RKO (cell line): ENCODE results near the gene HSBP1.
A peak's percentile ranks its signal among the peaks of the same experiment; 100 is the strongest.

ENCODE experiments used
- DNase-seq: peaks from one replicate; pipeline ENCODE4 v3.0.0-alpha.2; 2016; ENCODE audit warnings: low spot score

Gene HSBP1

DNA sequence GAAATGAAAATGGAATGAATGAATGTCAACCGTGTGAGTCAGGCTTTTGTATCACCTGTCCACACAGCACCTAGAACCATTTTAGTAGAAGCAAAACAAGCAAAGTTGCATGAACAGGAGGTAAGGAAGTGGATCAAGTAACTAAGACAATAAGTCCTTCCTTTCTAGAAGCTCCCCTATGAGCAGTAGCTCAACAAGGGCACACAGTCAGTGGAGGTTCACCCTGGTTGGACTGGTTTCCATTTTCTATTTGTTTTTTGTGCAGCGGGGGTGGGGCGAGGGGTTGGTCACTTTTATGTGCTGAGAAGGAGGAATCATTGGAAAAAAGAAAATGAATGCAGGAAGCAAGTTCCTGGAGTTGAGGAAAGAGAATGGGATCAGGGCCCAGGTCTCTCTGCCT is 4.0 kb upstream of the HSBP1 start:
- no peak for DNase-seq

- no peak for DNase-seq
Observed at GRCh38 chr16:83804366-83804765, 3.4 kb upstream of the HSBP1 start.

- no peak for DNase-seq
Observed at GRCh38 chr16:83806036-83806435, 1.7 kb upstream of the HSBP1 start.

DNA sequence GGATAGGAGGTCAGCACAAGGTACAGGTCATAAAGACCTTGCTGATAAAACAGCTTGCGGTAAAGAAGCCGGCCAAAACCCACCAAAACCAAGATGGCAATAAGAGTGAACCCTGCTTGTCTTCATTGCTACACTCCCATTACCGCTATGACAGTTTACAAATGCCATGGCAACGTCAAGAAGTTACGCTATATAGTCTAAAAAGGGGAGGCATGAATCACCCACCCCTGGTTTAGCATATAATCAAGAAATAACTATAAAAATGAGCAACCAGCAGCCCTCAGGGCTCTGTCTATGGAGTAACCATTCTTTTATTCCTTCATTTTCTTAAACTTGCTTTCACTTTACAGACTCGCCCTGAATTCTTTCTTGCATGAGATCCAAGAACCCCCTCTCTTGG is 1.0 kb upstream of the HSBP1 start:
- no peak for DNase-seq

DNA sequence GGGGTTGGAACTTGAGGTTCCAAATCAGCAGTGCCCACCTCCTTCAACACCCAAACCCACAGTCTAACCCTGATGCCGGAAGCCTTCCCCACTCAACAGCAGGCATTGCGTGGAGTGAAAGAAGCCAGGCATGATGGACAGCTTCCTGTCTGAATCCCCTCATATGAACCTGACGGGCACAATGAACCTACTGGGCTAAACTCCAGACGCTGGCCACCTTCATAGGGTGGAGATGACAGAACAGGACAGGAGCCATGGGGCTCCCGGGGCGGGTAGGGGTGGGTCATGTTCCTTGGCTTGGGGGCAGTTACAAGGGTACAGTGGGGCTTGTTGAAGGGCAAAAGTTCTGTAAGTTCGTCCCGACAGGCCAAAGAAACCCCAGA is 460 bp upstream of the HSBP1 start:
- DNase-seq = no peak

GRCh38 chr16:83808573-83809014 is 816 bp downstream of the HSBP1 start:
- peak; percentile 43 for DNase-seq

GRCh38 chr16:83809092-83809491 is 1.3 kb downstream of the HSBP1 start:
- DNase-seq = no peak

- no peak for DNase-seq
Observed at GRCh38 chr16:83810901-83811300, 3.1 kb downstream of the HSBP1 start.

GRCh38 chr16:83813823-83814658 is 6.3 kb downstream of the HSBP1 start:
- DNase-seq = no peak

DNA sequence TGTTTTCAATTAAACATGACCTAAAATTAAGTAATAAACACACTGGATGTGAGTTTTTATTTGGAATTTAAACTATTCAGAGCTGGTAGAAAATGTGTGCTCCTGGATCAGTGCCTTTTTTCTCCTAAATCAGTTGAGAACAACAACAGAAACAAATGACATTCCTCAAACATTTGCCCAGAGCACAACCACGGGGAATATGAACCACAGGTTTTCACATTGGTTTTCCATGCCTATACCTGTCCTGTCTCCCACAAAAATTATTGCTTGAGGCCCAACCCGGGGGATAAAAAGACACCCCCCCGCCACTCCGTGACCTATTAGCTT is 6.8 kb downstream of the HSBP1 start:
- no peak for DNase-seq

GRCh38 chr16:83817022-83817421 is 9.2 kb downstream of the HSBP1 start:
- no peak for DNase-seq

DNA sequence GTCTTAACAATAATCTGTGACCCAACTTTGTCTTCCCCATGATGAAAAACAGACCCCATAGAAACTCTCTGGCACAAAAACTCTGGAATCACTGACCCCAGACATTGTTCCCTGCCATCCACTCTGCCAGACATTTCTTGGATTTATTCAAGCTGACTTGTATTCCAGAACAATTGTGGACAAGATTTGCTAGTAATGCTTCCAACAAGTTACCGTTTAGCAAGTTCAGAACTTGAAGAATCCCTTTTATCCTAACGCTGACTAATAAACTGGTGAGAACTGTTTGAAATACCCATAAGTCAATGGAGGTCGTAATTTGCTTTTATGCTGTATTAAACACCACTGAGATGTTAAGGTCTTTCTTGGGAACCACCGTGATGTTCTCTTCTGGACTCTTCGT is 10.5 kb downstream of the HSBP1 start:
- DNase-seq = no peak

DNA sequence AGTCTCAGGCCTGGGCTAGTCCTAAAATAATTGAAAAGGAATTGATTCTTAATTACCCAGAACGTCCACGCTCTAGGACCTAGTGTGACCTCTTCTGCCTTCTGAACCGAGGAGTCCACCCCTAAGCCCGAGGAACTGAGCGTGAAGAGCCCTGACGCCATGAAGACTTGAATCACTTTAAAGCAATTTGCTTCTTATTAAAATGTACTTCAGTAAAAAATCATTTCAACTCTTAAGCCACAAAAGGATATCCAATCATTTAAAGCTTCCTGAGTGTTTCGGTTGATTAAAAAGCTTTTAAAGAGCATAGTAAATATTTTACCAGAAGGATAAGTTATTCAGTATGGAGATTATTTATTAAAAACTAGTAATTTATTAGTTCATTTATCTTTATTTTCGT is 11.6 kb downstream of the HSBP1 start:
- DNase-seq = no peak

GRCh38 chr16:83826146-83826913 is 18.6 kb downstream of the HSBP1 start:
- peak; percentile 59 for DNase-seq

GRCh38 chr16:83830091-83830768 is 22.5 kb downstream of the HSBP1 start:
- DNase-seq = no peak

DNA sequence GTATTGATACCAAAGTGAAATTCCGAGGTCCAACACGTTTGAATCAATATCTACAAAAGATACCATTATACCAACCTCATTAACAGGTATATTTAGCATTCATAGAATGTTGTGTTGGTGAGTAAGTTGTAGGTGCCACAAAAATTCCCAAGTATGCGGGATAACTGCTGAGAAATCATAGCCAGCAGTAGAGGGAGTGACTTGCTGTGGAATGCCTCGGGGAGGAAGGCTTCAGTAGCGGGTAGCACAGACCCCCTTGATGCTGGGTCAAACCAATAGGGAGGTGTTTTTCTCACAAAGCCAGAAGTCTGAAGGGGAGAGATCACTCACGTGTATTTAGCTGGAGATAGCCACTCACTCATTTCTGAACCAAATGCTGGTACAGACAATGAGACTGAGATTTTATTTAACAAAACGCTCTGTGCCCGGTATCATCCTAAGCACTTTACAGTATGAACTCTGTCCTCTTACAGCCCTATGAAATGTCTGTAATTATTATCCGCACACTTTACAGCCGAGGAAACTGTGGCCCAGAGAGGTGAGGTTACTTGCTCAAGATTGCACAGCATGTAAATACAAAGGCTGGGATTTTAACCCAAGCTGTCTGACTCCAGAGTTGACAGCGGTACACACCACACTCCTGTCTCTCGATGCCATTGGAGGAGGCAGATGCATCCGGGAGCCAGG is 23.1 kb downstream of the HSBP1 start:
- DNase-seq = no peak

- no peak for DNase-seq
Observed at GRCh38 chr16:83831456-83831987, 23.7 kb downstream of the HSBP1 start.

- DNase-seq = no peak
Observed at GRCh38 chr16:83833921-83834320, 26.1 kb downstream of the HSBP1 start.

GRCh38 chr16:83835586-83836566 is 28.1 kb downstream of the HSBP1 start:
- peak; percentile 62 for DNase-seq

DNA sequence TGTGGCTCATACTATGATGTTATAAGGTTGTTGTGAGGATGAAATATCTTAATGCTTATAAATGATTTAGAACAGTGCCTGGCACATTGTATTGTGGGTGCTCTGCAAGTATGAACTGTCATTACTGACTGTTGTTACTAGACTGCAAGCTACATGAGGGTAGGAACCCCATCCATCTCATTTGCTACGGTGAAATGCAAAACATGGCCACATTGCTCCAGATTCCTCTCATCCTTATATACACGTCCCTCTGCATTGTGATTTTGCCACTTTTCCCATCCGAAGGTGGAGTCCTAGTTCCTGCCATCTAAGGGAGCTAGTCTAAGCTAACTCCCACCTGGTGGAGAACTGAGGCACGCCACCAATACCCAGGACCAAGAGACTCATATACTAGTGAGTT is 29.8 kb downstream of the HSBP1 start:
- DNase-seq = no peak

DNA sequence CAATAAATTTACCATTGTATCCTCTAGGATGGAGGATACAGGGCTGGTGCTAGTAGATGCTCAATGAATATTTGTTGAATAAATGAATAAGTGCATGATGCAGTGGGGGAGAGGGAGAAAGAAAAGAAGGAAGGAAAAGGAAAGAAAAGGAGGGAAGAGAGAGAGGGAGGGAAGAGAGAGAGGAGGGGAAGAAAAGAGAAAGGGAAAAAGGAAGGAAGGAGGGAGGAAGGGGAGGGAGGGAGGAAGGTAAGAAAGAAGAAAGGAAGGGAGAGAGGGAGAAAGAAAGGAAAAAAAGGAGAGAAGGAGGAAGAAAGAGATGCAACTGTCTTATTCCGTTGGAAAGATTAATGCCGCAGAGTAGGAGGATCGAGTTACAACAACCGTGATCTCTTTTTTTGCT is 30.4 kb downstream of the HSBP1 start:
- DNase-seq = no peak
